Ovary (tissue), 9 donors: ENCODE measurements around the gene COL4A4. TPM values are rescaled to one million over a fixed set of nuclear protein-coding genes. Genes with fewer than 3 reads are reported as not detected.

Experiments
- DNase-seq, 5 donors: peaks; one replicate each; pipeline ENCODE4 v3.0.0-alpha.2; 2019 to 2020
- H3K27ac ChIP-seq, 2 donors: fragments of 200-600 bp; one replicate each; pipeline versions ENCODE4 v1.5.1 to v1.8.0; 2019 to 2022
- H3K27me3 ChIP-seq: fragments of 200-600 bp; one replicate; pipeline ENCODE4 v1.8.0; 2022
- H3K36me3 ChIP-seq: fragments of 200-600 bp; sonication (generic); one replicate; pipeline ENCODE4 v1.5.1; 2019
- H3K4me1 ChIP-seq: one replicate; pipeline ENCODE4 v1.8.1; 2013; ENCODE audit warnings: mild to moderate bottlenecking, moderate library complexity; ENCODE audit not compliant: insufficient read depth
- H3K4me3 ChIP-seq: fragments of 200-600 bp; sonication (generic); one replicate; pipeline ENCODE4 v1.5.1; 2017
- H3K9me3 ChIP-seq, 2 donors: fragments of 200-600 bp in 1 of 2; sonication (generic) in 1 of 2; one replicate each; pipeline versions ENCODE4 v1.5.1 to v1.8.1; 2013 to 2019; ENCODE audit warnings: mild to moderate bottlenecking in 1 of 2, moderate library complexity in 1 of 2
- CTCF ChIP-seq, 3 donors: fragments of 450-650 bp in 2 of 3; fragments of 200-600 bp in 1 of 3; IDR thresholded peaks; one replicate each; pipeline versions ENCODE4 v1.5.1 to v1.8.0; 2016 to 2022; ENCODE audit warnings: antibody characterized with exemption in 3 of 3, mild to moderate bottlenecking in 1 of 3
- EP300 ChIP-seq: sonication (generic); formaldehyde crosslinking; IDR thresholded peaks from one replicate; pipeline ENCODE4 v1.6.1; 2017; ENCODE audit warnings: antibody characterized with exemption
- POLR2A ChIP-seq: fragments of 450-650 bp; IDR thresholded peaks from one replicate; pipeline ENCODE4 v1.6.1; 2017; ENCODE audit warnings: antibody characterized with exemption, mild to moderate bottlenecking, moderate library complexity
- WGBS, 3 donors: extraction: QIAGEN DNeasy Blood & Tissue Kit in 1 of 3; methylation state at CpG; one replicate each; pipeline versions ENCODE4 v1.1.5 to v1.1.7; 2013 to 2017; 5-methylcytosine and 5-hydroxymethylcytosine counted together
- intact Hi-C, 4 donors: fragments of 100-400 bp; cut with DNase I; formaldehyde crosslinking; loops; one replicate each; pipeline versions ENCODE4 v1.11.0 to v1.15.1; 2022 to 2023
- polyA plus RNA-seq, 2 donors: library from polyadenylated mRNA; stranded (reverse); fragments of 200-250 nt in 1 of 2; fragments of 350-450 nt in 1 of 2; fragmentation: Illumina TruSeq in 1 of 2; extraction: RNeasy Lipid Tissue Mini Kit (QIAGEN cat#74804) in 1 of 2; gene quantifications; one replicate each; pipeline ENCODE4 v1.2.3, GENCODE V29; 2013 to 2014
- total RNA-seq, 7 donors: library from RNA; depleted of rRNA in 2 of 7; stranded (reverse); fragments of >200 nt in 2 of 7; fragmentation: NEBNext Ultra II Directional in 3 of 7; extraction: Animal tissue kit (Norgen Biotek cat#: 25700) in 3 of 7; gene quantifications; one replicate each; pipeline versions ENCODE4 v1.1.0 to v1.2.4, GENCODE V29; 2016 to 2023
- donor health status: DM: no; HTN: no; CAD: no; lungs with moderate emphysema.
- donor health status: DM: no; HTN: no; CAD: no.
- donor health status: Bipolar disorder and iron deficiency.
- donor health status: DM: yes; HTN: yes; CAD: no.
- donor health status: DM: no; HTN: no; CAD: no.
- donor health status: DM: yes; HTN: yes; CAD: no.

The COL4A4 gene
- total and polyA plus RNA-seq, 9 donors = 0.30 to 8.3 (median 2.0) TPM

- Histone ChIP-seq H3K4me3 (no peak overlapping the region), H3K9me3 (no peaks in the 10 kb centered on the region), H3K36me3 (no peaks in the 10 kb centered on the region), H3K27ac (no peak overlapping the region), H3K27me3 (no peaks in the 10 kb centered on the region), H3K4me1 (peaks cover 2% of the 10 kb centered on the region)
- 94 to 96% (median 94%) methylated on average over 4 of the region's 4 CpGs for WGBS, 3 donors
- intact Hi-C loops = no loop called here
- no peak for DNase-seq
- TF ChIP-seq CTCF (IDR thresholded peaks at IDR 0.05) = no peak
- no peak for TF ChIP-seq POLR2A
- no peak for TF ChIP-seq EP300
These were observed 40.4 kb upstream of the COL4A4 start for GRCh38 chr2:227204452-227204851.

- no peaks in the 10 kb centered on the region for H3K9me3 ChIP-seq
- TF ChIP-seq EP300 = no peak
- no peak for TF ChIP-seq POLR2A
- TF ChIP-seq CTCF (IDR thresholded peaks at IDR 0.05) = no peak
- intact Hi-C loops = no loop called here
- no peaks in the 10 kb centered on the region for H3K36me3 ChIP-seq
- H3K4me1 ChIP-seq = no peaks in the 10 kb centered on the region
- no peaks in the 10 kb centered on the region for H3K27me3 ChIP-seq
- H3K27ac ChIP-seq = no peak overlapping the region
- no peak for DNase-seq
- whole genome bisulfite sequencing, 3 donors = 90 to 96% (median 93%) methylated on average over 2 of the region's 2 CpGs
- no peak overlapping the region for H3K4me3 ChIP-seq
These were observed 37.8 kb upstream of the COL4A4 start for GRCh38 chr2:227201771-227202170.

DNA sequence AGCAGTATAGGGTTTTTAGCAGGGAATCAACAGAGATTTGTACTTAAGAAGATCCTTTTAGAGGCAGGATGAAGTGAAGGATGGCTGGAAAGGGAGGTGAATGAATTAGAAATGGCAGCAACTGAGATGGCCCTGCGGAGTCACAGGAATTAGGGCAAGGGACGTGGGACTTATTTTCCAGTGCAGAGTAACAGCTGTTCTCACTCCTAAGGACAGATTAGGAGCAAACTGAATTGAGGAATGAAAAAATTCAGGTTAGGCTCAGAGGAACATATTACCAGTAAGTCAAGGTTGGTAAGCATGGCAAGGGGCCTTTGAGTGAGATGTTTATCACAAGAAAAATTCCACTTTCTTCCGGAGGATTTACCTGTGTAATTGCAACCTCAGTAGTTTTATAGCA, 34.9 kb upstream of the COL4A4 start:
- WGBS, 3 donors = 57 to 60% (median 58%) methylated on average over 3 of the region's 3 CpGs
- Histone ChIP-seq H3K27ac (no peak overlapping the region), H3K9me3 (no peaks in the 10 kb centered on the region), H3K27me3 (no peaks in the 10 kb centered on the region), H3K4me3 (no peak overlapping the region), H3K36me3 (no peaks in the 10 kb centered on the region), H3K4me1 (no peaks in the 10 kb centered on the region)
- no peak for DNase-seq
- TF ChIP-seq POLR2A (no peak), EP300 (no peak), CTCF (IDR thresholded peaks at IDR 0.05) (no peak)
- intact Hi-C loops = no loop called here

- no peaks in the 10 kb centered on the region for H3K9me3 ChIP-seq
- intact Hi-C loops = no loop called here
These were observed 30.2 kb upstream of the COL4A4 start for GRCh38 chr2:227194219-227194618.

More at GRCh38 chr2:227194219-227194618, 30.2 kb upstream of the COL4A4 start:
- Histone ChIP-seq H3K36me3 (no peaks in the 10 kb centered on the region), H3K4me3 (no peak overlapping the region), H3K4me1 (peaks cover 6% of the 10 kb centered on the region), H3K27me3 (no peaks in the 10 kb centered on the region), H3K27ac (no peak overlapping the region)
- no peak for DNase-seq
- TF ChIP-seq EP300 = no peak
- TF ChIP-seq POLR2A = no peak
- TF ChIP-seq CTCF (IDR thresholded peaks at IDR 0.05) = no peak
- 87 to 89% (median 88%) methylated on average over 2 of the region's 2 CpGs for WGBS, 3 donors
